Stomach (tissue), 9 donors: ENCODE data around the gene BEST2. TPM values are rescaled to one million over a fixed set of nuclear protein-coding genes. Genes with fewer than 3 reads are reported as not detected.

Experiments
- DNase-seq, 2 donors: peaks; one replicate each; pipeline versions ENCODE4 v3.0.0 to v3.0.0-alpha.2; 2013 to 2019
- H3K27ac ChIP-seq, 5 donors: fragments of 200-600 bp in 4 of 5; sonication (generic) in 4 of 5; one replicate each; pipeline ENCODE4 v1.5.1; 2013 to 2019; ENCODE audit warnings: mild to moderate bottlenecking in 1 of 5, moderate library complexity in 1 of 5
- H3K27me3 ChIP-seq, 3 donors: fragments of 200-600 bp; sonication (generic); one replicate each; pipeline ENCODE4 v1.5.1; 2017 to 2019; ENCODE audit warnings: mixed run types in 1 of 3
- H3K36me3 ChIP-seq, 4 donors: fragments of 200-600 bp; sonication (generic); 1 replicate in 3 of 4; 2 replicates in 1 of 4; pipeline ENCODE4 v1.5.1; 2016 to 2019
- H3K4me1 ChIP-seq, 4 donors: fragments of 200-600 bp; sonication (generic); one replicate each; pipeline ENCODE4 v1.5.1; 2016 to 2019
- H3K4me3 ChIP-seq, 4 donors: fragments of 200-600 bp; sonication (generic) in 3 of 4; one replicate each; pipeline ENCODE4 v1.5.1; 2016 to 2019; ENCODE audit warnings: mild to moderate bottlenecking in 1 of 4
- H3K9me3 ChIP-seq, 4 donors: fragments of 200-600 bp; sonication (generic); one replicate each; pipeline ENCODE4 v1.5.1; 2016 to 2019
- CTCF ChIP-seq, 7 experiments: fragments of 450-650 bp in 4 of 7; fragments of 200-600 bp in 3 of 7; sonication (generic) in 3 of 7; IDR thresholded peaks; one replicate each; pipeline ENCODE4 v1.5.1; 2016 to 2019; ENCODE audit warnings: antibody characterized with exemption in 7 of 7, control low read depth in 2 of 7, mild to moderate bottlenecking in 1 of 7
- EP300 ChIP-seq: sonication (generic); formaldehyde crosslinking; IDR thresholded peaks from one replicate; pipeline ENCODE4 v1.6.1; 2017; ENCODE audit warnings: antibody characterized with exemption
- POLR2A ChIP-seq, 4 donors: fragments of 450-650 bp; IDR thresholded peaks; one replicate each; pipeline ENCODE4 v1.6.1; 2016; ENCODE audit warnings: antibody characterized with exemption in 4 of 4, control low read depth in 2 of 4, mild to moderate bottlenecking in 1 of 4, moderate library complexity in 1 of 4
- POLR2AphosphoS5 ChIP-seq, 3 donors: sonication (generic); formaldehyde crosslinking; IDR thresholded peaks; one replicate each; pipeline ENCODE4 v1.6.1; 2016; ENCODE audit warnings: antibody characterized with exemption in 3 of 3
- WGBS, 5 donors: extraction: QIAGEN DNeasy Blood & Tissue Kit in 3 of 5; methylation state at CpG; one replicate each; pipeline versions ENCODE4 v1.1.5 to v1.1.7; 2013 to 2018; 5-methylcytosine and 5-hydroxymethylcytosine counted together
- intact Hi-C: fragments of 100-400 bp; cut with DNase I; formaldehyde crosslinking; loops from one replicate; pipeline ENCODE4 v1.15.1; 2023; ENCODE audit warnings: low total_unique reads
- polyA plus RNA-seq, 3 donors: library from polyadenylated mRNA; stranded (reverse); fragments of 200-250 nt; gene quantifications; one replicate each; pipeline ENCODE4 v1.2.3, GENCODE V29; 2013
- total RNA-seq, 5 donors: library from RNA; depleted of rRNA; stranded (reverse); fragments of >200 nt; gene quantifications; one replicate each; pipeline versions ENCODE4 v1.1.0 to v1.2.3, GENCODE V29; 2014 to 2016
- donor health status: healthy with polysubstance abuse.
- donor health status: Bipolar disorder and iron deficiency.
- donor health status: healthy.

Gene BEST2
- total and polyA plus RNA-seq, 8 donors: 0.08 to 165 TPM; not detected in 6

DNA sequence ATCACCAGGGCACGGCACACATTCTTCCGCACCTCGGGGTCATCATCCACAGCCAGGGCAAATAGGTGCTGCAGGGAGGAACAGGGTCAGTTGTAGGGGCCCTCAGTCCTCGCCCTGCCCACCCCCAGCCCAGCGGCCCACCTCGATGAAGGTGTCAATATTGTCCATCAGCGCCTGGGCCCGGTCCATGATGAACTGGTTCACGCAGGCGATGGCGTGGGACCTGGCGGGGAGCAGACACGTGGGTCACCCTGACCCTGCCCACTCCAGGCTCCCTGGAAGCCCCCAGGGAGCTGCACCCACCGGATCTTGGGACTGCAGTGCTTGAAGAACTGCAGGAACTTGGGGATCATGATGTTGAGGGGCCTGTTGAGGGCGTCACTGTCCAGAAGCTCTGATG lies 36.5 kb upstream of the BEST2 start:
- no peak for DNase-seq
- H3K4me3 ChIP-seq: no peak overlapping the region
- peaks cover 63 to 90% (median 89%) of the 10 kb centered on the region in 4 donors for H3K36me3 ChIP-seq
- TF ChIP-seq EP300 (no peak), CTCF (IDR thresholded peaks at IDR 0.05) (no peak), POLR2A (IDR thresholded peaks at IDR 0.05) (no peak), POLR2AphosphoS5 (IDR thresholded peaks at IDR 0.05) (no peak)
- H3K27me3 ChIP-seq: no peaks in the 10 kb centered on the region
- H3K4me1 ChIP-seq: peaks cover 0 to 36% (median 16%) of the 10 kb centered on the region in 4 donors
- 74 to 96% (median 94%) methylated on average over 3 to 15 of the region's 15 CpGs for WGBS, 5 donors
- no peaks in the 10 kb centered on the region for H3K9me3 ChIP-seq
- intact Hi-C loops: no loop called here
- no peak overlapping the region for H3K27ac ChIP-seq

DNA sequence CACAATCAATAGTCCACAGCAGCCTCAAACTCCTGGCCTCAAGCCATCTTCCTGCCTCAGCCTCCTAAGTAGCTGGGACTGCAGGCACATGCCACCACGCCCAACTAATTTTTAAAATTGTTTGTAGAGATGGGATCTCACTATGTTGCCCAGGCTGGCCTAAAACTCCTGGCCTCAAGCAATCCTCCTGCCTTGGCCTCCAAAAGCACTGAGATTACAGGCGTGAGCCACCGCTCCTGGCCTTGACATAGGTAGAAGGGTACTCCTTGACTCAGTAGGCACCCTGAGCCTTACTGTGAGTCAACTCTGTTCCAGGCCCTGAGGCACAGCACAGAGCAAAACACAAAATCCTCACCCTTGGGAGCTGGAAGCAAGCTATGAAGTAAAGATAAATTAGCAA lies 35.7 kb upstream of the BEST2 start:
- H3K27me3 ChIP-seq: no peaks in the 10 kb centered on the region
- TF ChIP-seq POLR2A (IDR thresholded peaks at IDR 0.05): no peak
- TF ChIP-seq POLR2AphosphoS5 (IDR thresholded peaks at IDR 0.05): no peak
- TF ChIP-seq CTCF (IDR thresholded peaks at IDR 0.05): no peak
- no peak for TF ChIP-seq EP300
- H3K4me3 ChIP-seq: no peak overlapping the region
- no peaks in the 10 kb centered on the region for H3K9me3 ChIP-seq
- no peak for DNase-seq
- 81 to 98% (median 95%) methylated on average over 3 of the region's 3 CpGs for WGBS, 5 donors
- intact Hi-C loops: no loop called here
- H3K27ac ChIP-seq: no peak overlapping the region
- peaks cover 8 to 44% (median 24%) of the 10 kb centered on the region in 4 donors for H3K4me1 ChIP-seq
- peaks cover 55 to 82% (median 81%) of the 10 kb centered on the region in 4 donors for H3K36me3 ChIP-seq

DNA sequence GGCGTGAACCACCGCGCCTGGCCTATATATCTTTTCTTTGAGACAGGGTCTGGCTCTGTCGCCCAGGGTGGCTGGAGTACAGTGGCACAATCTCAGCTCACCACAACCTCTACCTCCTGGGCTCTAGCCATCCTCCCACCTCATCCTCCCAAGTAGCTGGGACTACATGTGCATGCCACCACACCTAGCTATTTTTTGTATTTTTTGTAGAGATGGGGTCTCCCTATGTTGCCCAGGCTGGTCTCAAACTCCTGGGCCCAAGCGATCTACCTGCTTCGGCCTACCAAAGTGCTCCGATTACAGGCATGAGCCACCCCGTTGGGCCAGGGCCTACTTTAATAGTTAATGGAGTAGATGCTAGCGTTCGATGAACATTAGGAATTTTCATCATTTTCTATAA lies 31.3 kb upstream of the BEST2 start:
- H3K4me1 ChIP-seq: peaks cover 22 to 74% (median 53%) of the 10 kb centered on the region in 4 donors
- intact Hi-C loops: no loop called here
- no peaks in the 10 kb centered on the region for H3K27me3 ChIP-seq
- peaks cover 24 to 42% (median 40%) of the 10 kb centered on the region in 4 donors for H3K36me3 ChIP-seq
- WGBS, 5 donors: 82 to 91% (median 87%) methylated on average over 10 of the region's 10 CpGs
- DNase-seq: no peak
- peak overlapping the region; percentile 77 to 97 (median 84) for H3K4me3 ChIP-seq
- H3K27ac ChIP-seq: peak overlapping the region in 4 of 5 donors; percentile 92 to 97 (median 94)
- H3K9me3 ChIP-seq: no peaks in the 10 kb centered on the region
- TF ChIP-seq CTCF (IDR thresholded peaks at IDR 0.05): no peak
- no peak for TF ChIP-seq EP300
- TF ChIP-seq POLR2A (IDR thresholded peaks at IDR 0.05): no peak
- TF ChIP-seq POLR2AphosphoS5 (IDR thresholded peaks at IDR 0.05): no peak

GRCh38 chr19:12720851-12721655 lies 30.5 kb upstream of the BEST2 start:
- 3 to 10% (median 4%) methylated on average over 14 to 59 of the region's 59 CpGs for WGBS, 5 donors
- peak in 1 of 2 donors; percentile 62 for DNase-seq
- intact Hi-C loops: no loop called here

More at GRCh38 chr19:12720851-12721655, 30.5 kb upstream of the BEST2 start:
- TF ChIP-seq EP300: no peak
- H3K27me3 ChIP-seq: no peaks in the 10 kb centered on the region
- H3K4me1 ChIP-seq: peaks cover 22 to 74% (median 53%) of the 10 kb centered on the region in 4 donors
- peak overlapping the region; percentile 77 to 97 (median 84) for H3K4me3 ChIP-seq
- peak overlapping the region; percentile 92 to 97 (median 95) for H3K27ac ChIP-seq
- H3K36me3 ChIP-seq: peaks cover 16 to 34% (median 33%) of the 10 kb centered on the region in 4 donors
- no peaks in the 10 kb centered on the region for H3K9me3 ChIP-seq
